ENCODE results near the gene CASKIN1. TPM values are rescaled to one million over a fixed set of nuclear protein-coding genes. Genes with fewer than 3 reads are reported as not detected.

Gene CASKIN1
- total RNA-seq, 4 donors from 2014 or later, result under 0.01 to 0.14 TPM; not detected in 2

DNA sequence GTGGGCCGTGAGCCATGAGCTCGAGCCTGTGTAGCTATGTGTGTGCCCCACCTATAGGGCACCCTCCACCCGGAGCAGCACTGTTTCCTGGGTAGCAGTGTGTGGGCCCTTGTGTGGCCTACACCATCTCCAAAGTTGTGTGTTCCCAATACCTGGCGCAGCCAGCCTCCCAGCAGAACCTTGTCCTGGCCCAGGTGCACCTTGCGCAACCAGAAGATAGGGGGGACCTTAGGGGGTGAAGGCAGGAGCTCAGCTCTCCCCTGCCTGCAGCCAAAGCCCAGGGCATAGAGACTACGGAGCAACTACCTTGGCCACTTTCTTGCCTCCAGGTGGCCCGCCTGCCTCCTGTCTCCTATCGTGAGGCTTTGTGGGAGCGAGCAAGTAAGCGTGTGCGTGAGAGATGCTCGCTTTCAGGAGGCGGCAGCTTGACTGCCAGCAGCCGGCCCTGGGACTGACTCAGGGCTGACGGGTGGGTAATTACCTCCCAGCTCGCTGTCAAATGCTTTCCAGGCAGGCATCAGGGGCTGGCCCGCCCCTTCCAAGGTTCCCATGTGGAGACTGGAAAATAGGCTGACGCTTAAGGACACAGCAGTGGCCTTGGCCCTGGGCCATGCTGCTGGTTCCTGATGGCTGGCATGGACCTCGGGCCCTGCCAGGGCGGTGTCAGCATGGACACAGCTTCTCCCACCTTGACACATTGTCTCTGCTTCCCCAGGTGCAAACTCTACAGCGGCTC, 21.8 kb downstream of the CASKIN1 start:
- TF ChIP-seq, protein P1, sequence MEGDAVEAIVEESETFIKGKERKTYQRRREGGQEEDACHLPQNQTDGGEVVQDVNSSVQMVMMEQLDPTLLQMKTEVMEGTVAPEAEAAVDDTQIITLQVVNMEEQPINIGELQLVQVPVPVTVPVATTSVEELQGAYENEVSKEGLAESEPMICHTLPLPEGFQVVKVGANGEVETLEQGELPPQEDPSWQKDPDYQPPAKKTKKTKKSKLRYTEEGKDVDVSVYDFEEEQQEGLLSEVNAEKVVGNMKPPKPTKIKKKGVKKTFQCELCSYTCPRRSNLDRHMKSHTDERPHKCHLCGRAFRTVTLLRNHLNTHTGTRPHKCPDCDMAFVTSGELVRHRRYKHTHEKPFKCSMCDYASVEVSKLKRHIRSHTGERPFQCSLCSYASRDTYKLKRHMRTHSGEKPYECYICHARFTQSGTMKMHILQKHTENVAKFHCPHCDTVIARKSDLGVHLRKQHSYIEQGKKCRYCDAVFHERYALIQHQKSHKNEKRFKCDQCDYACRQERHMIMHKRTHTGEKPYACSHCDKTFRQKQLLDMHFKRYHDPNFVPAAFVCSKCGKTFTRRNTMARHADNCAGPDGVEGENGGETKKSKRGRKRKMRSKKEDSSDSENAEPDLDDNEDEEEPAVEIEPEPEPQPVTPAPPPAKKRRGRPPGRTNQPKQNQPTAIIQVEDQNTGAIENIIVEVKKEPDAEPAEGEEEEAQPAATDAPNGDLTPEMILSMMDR (IDR thresholded peaks at IDR 0.05), result no peak
- TF ChIP-seq EP300 (IDR thresholded peaks at IDR 0.05; ENCODE audit: low read depth) (no peak), POLR2A (IDR thresholded peaks at IDR 0.05) (no peak), POLR2AphosphoS5 (IDR thresholded peaks at IDR 0.05) (no peak)
- no peak for DNase-seq
- WGBS, 2 donors (ENCODE audit: low coverage in 1 of 2), result 94% methylated on average over 21 of the region's 21 CpGs; no CpG with 5 or more reads in 1 of the 2 donors
- Histone ChIP-seq H3K36me3 (peaks cover 0 to 31% (median 14%) of the 10 kb centered on the region in 4 donors), H3K27me3 (no peaks in the 10 kb centered on the region), H3K4me1 (no peaks in the 10 kb centered on the region), H3K9me3 (no peaks in the 10 kb centered on the region), H3K4me3 (no peak overlapping the region), H3K27ac (no peak overlapping the region)
- in situ Hi-C loops (cut with MboI; ENCODE audit: low pct_ligation_motif_present in 1 of 4, low pct_unique_long_range_greater_than_20kb in 1 of 4, low sequenced_read_pairs in 3 of 4), result loop anchor here in 2 of 4 donors (25.0 kb wide), 1 partner anchor 313 kb away; the partner anchor contains the start of gene TBC1D24 (in 2 of the 2)
- intact Hi-C loops (cut with DNase I; ENCODE audit: low total_unique reads), result no loop called here

DNA sequence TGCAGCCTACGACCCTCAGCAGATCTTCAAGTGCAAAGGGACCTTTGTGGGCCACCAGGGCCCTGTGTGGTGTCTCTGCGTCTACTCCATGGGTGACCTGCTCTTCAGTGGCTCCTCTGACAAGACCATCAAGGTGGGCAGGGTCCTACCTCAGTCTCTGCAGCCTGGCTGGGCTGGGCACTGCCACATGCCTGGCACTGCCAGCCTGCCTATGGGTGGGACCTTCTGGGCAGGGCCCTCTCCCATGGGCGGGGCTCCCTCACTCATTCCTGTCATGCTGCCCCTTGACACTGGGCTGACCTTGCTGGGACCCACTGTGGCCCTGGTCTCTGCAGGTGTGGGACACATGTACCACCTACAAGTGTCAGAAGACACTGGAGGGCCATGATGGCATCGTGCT, 22.5 kb downstream of the CASKIN1 start:
- intact Hi-C loops (cut with DNase I; ENCODE audit: low total_unique reads) (no loop called here), in situ Hi-C loops (cut with MboI; ENCODE audit: low pct_ligation_motif_present in 1 of 4, low pct_unique_long_range_greater_than_20kb in 1 of 4, low sequenced_read_pairs in 3 of 4) (loop anchor here in 1 of 4 donors (25.0 kb wide), 1 partner anchor 313 kb away; the partner anchor contains the start of gene TBC1D24)
- 91% methylated on average over 4 of the region's 4 CpGs; no CpG with 5 or more reads in 1 of the 2 donors for WGBS, 2 donors (ENCODE audit: low coverage in 1 of 2)
- TF ChIP-seq POLR2A (IDR thresholded peaks at IDR 0.05) (no peak), EP300 (IDR thresholded peaks at IDR 0.05; ENCODE audit: low read depth) (no peak)
- Histone ChIP-seq H3K27ac (no peak overlapping the region), H3K9me3 (no peaks in the 10 kb centered on the region), H3K4me1 (no peaks in the 10 kb centered on the region), H3K36me3 (peaks cover 0 to 31% (median 14%) of the 10 kb centered on the region in 4 donors), H3K27me3 (no peaks in the 10 kb centered on the region), H3K4me3 (no peak overlapping the region)
- DNase-seq, result no peak

DNA sequence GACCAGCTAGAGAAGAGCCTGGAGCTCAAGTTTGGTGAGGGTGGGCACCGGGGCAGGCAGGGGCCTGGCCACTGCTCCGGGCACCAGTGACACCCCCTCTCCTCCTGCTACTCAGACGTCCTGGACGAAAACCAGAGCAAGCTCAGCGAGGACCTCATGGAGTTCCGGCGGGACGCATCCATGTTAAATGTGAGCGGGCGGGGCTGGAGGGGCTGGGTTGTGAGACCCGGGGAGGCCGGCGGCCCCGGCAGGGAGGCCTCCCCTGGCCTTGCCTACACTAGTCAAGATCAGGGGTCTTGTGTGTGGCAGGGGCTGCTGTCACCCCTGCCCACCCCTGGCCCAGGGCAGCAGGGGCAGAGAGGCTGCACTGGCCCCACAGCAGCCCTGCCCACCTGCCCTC, 23.0 kb downstream of the CASKIN1 start:
- no peak overlapping the region for H3K27ac ChIP-seq
- no peaks in the 10 kb centered on the region for H3K9me3 ChIP-seq
- intact Hi-C loops (cut with DNase I; ENCODE audit: low total_unique reads), result no loop called here
- H3K4me1 ChIP-seq, result no peaks in the 10 kb centered on the region
- in situ Hi-C loops (cut with MboI; ENCODE audit: low pct_ligation_motif_present in 1 of 4, low pct_unique_long_range_greater_than_20kb in 1 of 4, low sequenced_read_pairs in 3 of 4), result loop anchor here in 1 of 4 donors (25.0 kb wide), 1 partner anchor 314 kb away; the partner anchor contains the start of gene TBC1D24
- no peaks in the 10 kb centered on the region for H3K27me3 ChIP-seq
- no peak overlapping the region for H3K4me3 ChIP-seq
- H3K36me3 ChIP-seq, result peaks cover 0 to 31% (median 14%) of the 10 kb centered on the region in 4 donors
- TF ChIP-seq, protein P1 (IDR thresholded peaks at IDR 0.05), result no peak
- TF ChIP-seq POLR2A (IDR thresholded peaks at IDR 0.05) (no peak), POLR2AphosphoS5 (IDR thresholded peaks at IDR 0.05) (no peak), EP300 (IDR thresholded peaks at IDR 0.05; ENCODE audit: low read depth) (no peak)
- DNase-seq, result no peak
- 81% methylated on average over 13 of the region's 14 CpGs; no CpG with 5 or more reads in 1 of the 2 donors for WGBS, 2 donors (ENCODE audit: low coverage in 1 of 2)

DNA sequence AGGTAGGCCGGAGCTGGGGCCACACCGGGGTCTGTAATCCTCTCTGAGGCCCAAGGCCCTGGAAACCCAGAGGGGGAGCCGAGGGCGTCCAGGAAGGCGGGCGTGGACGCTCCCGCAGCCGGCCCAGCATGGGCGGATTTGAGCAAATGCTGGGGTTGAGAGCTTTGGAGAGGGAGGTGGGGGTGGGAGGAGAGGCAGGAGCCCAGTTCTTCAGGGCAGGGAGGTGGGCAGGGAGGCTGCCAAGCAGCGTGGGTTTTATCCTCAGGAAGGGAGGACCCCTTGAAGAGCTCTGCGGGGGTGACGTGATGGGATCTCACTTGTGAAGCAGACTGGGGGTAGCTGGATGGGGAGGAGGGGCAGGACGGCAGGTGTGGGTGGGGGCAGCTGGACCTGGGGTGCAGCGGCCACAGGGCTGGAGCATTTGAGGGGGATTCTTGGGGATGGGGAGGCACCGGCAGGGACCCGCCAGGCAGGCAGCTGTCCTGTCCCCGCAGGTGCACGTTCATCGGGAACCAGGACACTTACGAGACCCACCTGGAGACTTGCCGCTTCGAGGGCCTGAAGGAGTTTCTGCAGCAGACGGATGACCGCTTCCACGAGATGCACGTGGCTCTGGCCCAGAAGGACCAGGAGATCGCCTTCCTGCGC, 23.6 kb downstream of the CASKIN1 start:
- intact Hi-C loops (cut with DNase I; ENCODE audit: low total_unique reads) (no loop called here), in situ Hi-C loops (cut with MboI; ENCODE audit: low pct_ligation_motif_present in 1 of 4, low pct_unique_long_range_greater_than_20kb in 1 of 4, low sequenced_read_pairs in 3 of 4) (loop anchor here in 1 of 4 donors (25.0 kb wide), 1 partner anchor 314 kb away; the partner anchor contains the start of gene TBC1D24)
- TF ChIP-seq, protein P1 (IDR thresholded peaks at IDR 0.05), result no peak
- no peak for TF ChIP-seq POLR2A (IDR thresholded peaks at IDR 0.05)
- TF ChIP-seq EP300 (IDR thresholded peaks at IDR 0.05; ENCODE audit: low read depth), result no peak
- no peak for TF ChIP-seq POLR2AphosphoS5 (IDR thresholded peaks at IDR 0.05)
- Histone ChIP-seq H3K27me3 (no peaks in the 10 kb centered on the region), H3K36me3 (peaks cover 0 to 30% (median 14%) of the 10 kb centered on the region in 4 donors), H3K4me3 (no peak overlapping the region), H3K27ac (no peak overlapping the region), H3K9me3 (no peaks in the 10 kb centered on the region), H3K4me1 (no peaks in the 10 kb centered on the region)
- 95% methylated on average over 29 of the region's 29 CpGs; no CpG with 5 or more reads in 1 of the 2 donors for WGBS, 2 donors (ENCODE audit: low coverage in 1 of 2)
- no peak for DNase-seq
